Trophoblast cell (in vitro differentiated cells and primary cell): ENCODE results near the gene ACTG1.

ENCODE experiments used
- DNase-seq, 2 donors: peaks; one replicate each; pipeline ENCODE4 v3.0.0-alpha.2; 2016
- H2AFZ ChIP-seq: 2 replicates; pipeline ENCODE4 v1.6.1; 2013; ENCODE audit warnings: low read length, moderate library complexity, mild to moderate bottlenecking; ENCODE audit not compliant: insufficient read depth, poor library complexity
- H2AK5ac ChIP-seq: 2 replicates; pipeline ENCODE4 v1.6.1; 2013; ENCODE audit warnings: mild to moderate bottlenecking, low read length
- H2BK120ac ChIP-seq: 2 replicates; pipeline ENCODE4 v1.6.1; 2013; ENCODE audit warnings: low read length, mild to moderate bottlenecking, moderate library complexity; ENCODE audit not compliant: insufficient read depth, poor library complexity
- H2BK12ac ChIP-seq: 2 replicates; pipeline ENCODE4 v1.6.1; 2013; ENCODE audit warnings: mild to moderate bottlenecking, low read length, moderate library complexity
- H2BK5ac ChIP-seq: 2 replicates; pipeline ENCODE4 v1.6.1; 2013; ENCODE audit warnings: low read length, low read depth, moderate library complexity, mild to moderate bottlenecking; ENCODE audit not compliant: poor library complexity
- H3K14ac ChIP-seq: 2 replicates; pipeline ENCODE4 v1.6.1; 2013; ENCODE audit warnings: mild to moderate bottlenecking, low read length
- H3K18ac ChIP-seq: 2 replicates; pipeline ENCODE4 v1.6.1; 2013; ENCODE audit warnings: mild to moderate bottlenecking, low read length
- H3K23ac ChIP-seq: 2 replicates; pipeline ENCODE4 v1.6.1; 2013; ENCODE audit warnings: low read length
- H3K27ac ChIP-seq: 2 replicates; pipeline ENCODE4 v1.5.1; 2013; ENCODE audit warnings: low read depth, mild to moderate bottlenecking, inconsistent platforms, low read length, moderate library complexity
- H3K27me3 ChIP-seq: 2 replicates; pipeline ENCODE4 v1.6.1; 2013; ENCODE audit warnings: inconsistent platforms, mild to moderate bottlenecking, low read length, moderate library complexity; ENCODE audit not compliant: insufficient read depth
- H3K36me3 ChIP-seq, 2 experiments: 1 replicate in 1 of 2; 2 replicates in 1 of 2; pipeline ENCODE4 v1.6.1; 2013; ENCODE audit warnings: low read length in 2 of 2, mild to moderate bottlenecking in 2 of 2, moderate library complexity in 1 of 2; ENCODE audit not compliant: insufficient read depth in 2 of 2, control insufficient read depth in 1 of 2
- H3K4ac ChIP-seq: 2 replicates; pipeline ENCODE4 v1.6.1; 2013; ENCODE audit warnings: low read depth, mild to moderate bottlenecking, low read length, moderate library complexity
- H3K4me1 ChIP-seq, 2 experiments: 1 replicate in 1 of 2; 2 replicates in 1 of 2; pipeline ENCODE4 v1.6.1; 2013; ENCODE audit warnings: low read length in 2 of 2, mild to moderate bottlenecking in 2 of 2, moderate library complexity in 1 of 2; ENCODE audit not compliant: insufficient read depth in 2 of 2, control insufficient read depth in 1 of 2
- H3K4me2 ChIP-seq: 2 replicates; pipeline ENCODE4 v1.6.1; 2013; ENCODE audit warnings: inconsistent platforms, mild to moderate bottlenecking, low read length, moderate library complexity
- H3K4me3 ChIP-seq: 2 replicates; pipeline ENCODE4 v1.5.1; 2013; ENCODE audit warnings: mild to moderate bottlenecking, low read depth, low read length, inconsistent platforms
- H3K79me1 ChIP-seq: one replicate; pipeline ENCODE4 v1.6.1; 2013; ENCODE audit warnings: low read length
- H3K79me2 ChIP-seq: 2 replicates; pipeline ENCODE4 v1.6.1; 2013; ENCODE audit warnings: low read length, mild to moderate bottlenecking; ENCODE audit not compliant: control insufficient read depth, insufficient read depth, poor library complexity
- H3K9ac ChIP-seq: 2 replicates; pipeline ENCODE4 v1.6.1; 2013; ENCODE audit warnings: mild to moderate bottlenecking, low read length
- H3K9me3 ChIP-seq: 2 replicates; pipeline ENCODE4 v1.6.1; 2013; ENCODE audit warnings: low read depth, mild to moderate bottlenecking, control low read depth, inconsistent platforms, low read length; ENCODE audit not compliant: insufficient read depth
- H4K12ac ChIP-seq: 2 replicates; pipeline ENCODE4 v1.6.1; 2013; ENCODE audit warnings: low read depth, mild to moderate bottlenecking, low read length, moderate library complexity
- H4K8ac ChIP-seq: 2 replicates; pipeline ENCODE4 v1.6.1; 2013; ENCODE audit warnings: low read depth, mild to moderate bottlenecking, low read length, moderate library complexity
- H4K91ac ChIP-seq: one replicate; pipeline ENCODE4 v1.6.1; 2013; ENCODE audit warnings: low read depth, mild to moderate bottlenecking, low read length, moderate library complexity
- whole genome bisulfite sequencing: extraction: QIAGEN DNeasy Blood & Tissue Kit; methylation state at CpG from one replicate; pipeline ENCODE4 v1.1.7; 2013; ENCODE audit warnings: missing lambda C conversion rate; ENCODE audit not compliant: insufficient read length, insufficient coverage; ENCODE audit errors: extremely low coverage; 5-methylcytosine and 5-hydroxymethylcytosine counted together

Gene ACTG1

GRCh38 chr17:81461607-81462500, 50.7 kb downstream of the ACTG1 start:
- Histone ChIP-seq H4K8ac (no peak overlapping the region), H3K27ac (no peak overlapping the region), H3K79me2 (no peaks in the 10 kb centered on the region), H3K18ac (no peak overlapping the region), H2AFZ (no peak overlapping the region), H3K36me3 (no peaks in the 10 kb centered on the region), H4K12ac (no peak overlapping the region), H2BK5ac (no peak overlapping the region), H4K91ac (no peak overlapping the region), H3K9me3 (peaks cover 5% of the 10 kb centered on the region), H3K4me3 (no peak overlapping the region), H3K23ac (no peak overlapping the region), H3K4me1 (peaks cover 4 to 7% of the 10 kb centered on the region in 2 experiments), H3K4me2 (no peak overlapping the region), H3K4ac (no peak overlapping the region), H3K27me3 (no peaks in the 10 kb centered on the region), H2BK120ac (no peak overlapping the region), H2AK5ac (no peak overlapping the region), H2BK12ac (no peak overlapping the region), H3K14ac (no peak overlapping the region), H3K9ac (no peak overlapping the region), H3K79me1 (no peaks in the 10 kb centered on the region)
- WGBS: no CpG with 5 or more reads among the region's 50 CpGs
- peak in 1 of 2 donors; percentile 18 for DNase-seq

- Histone ChIP-seq H3K27me3 (no peaks in the 10 kb centered on the region), H3K27ac (no peak overlapping the region), H3K4me1 (peaks cover 5 to 7% of the 10 kb centered on the region in 2 experiments), H3K9me3 (peaks cover 5% of the 10 kb centered on the region), H3K4me2 (no peak overlapping the region), H4K91ac (no peak overlapping the region), H3K23ac (no peak overlapping the region), H3K79me2 (no peaks in the 10 kb centered on the region), H3K9ac (no peak overlapping the region), H3K36me3 (no peaks in the 10 kb centered on the region), H3K18ac (no peak overlapping the region), H2BK12ac (no peak overlapping the region), H4K12ac (no peak overlapping the region), H2AK5ac (no peak overlapping the region), H3K14ac (no peak overlapping the region), H2AFZ (no peak overlapping the region), H2BK5ac (no peak overlapping the region), H4K8ac (no peak overlapping the region), H2BK120ac (no peak overlapping the region), H3K4me3 (no peak overlapping the region), H3K79me1 (no peaks in the 10 kb centered on the region), H3K4ac (no peak overlapping the region)
- peak; percentile 22 to 61 for DNase-seq
- WGBS: no CpG with 5 or more reads among the region's 43 CpGs
These were observed 51.6 kb downstream of the ACTG1 start for GRCh38 chr17:81460856-81461460.
